NB4 (cell line): ENCODE data around the gene SERPINE2.
A peak's percentile ranks its signal among the peaks of the same experiment; 100 is the strongest.

ENCODE experiments used
- MYC ChIP-seq: IDR thresholded peaks from 2 replicates; pipeline ENCODE4 v1.6.1; 2011; ENCODE audit warnings: low read depth, low read length
- POLR2A ChIP-seq: IDR thresholded peaks from 2 replicates; pipeline ENCODE4 v1.6.1; 2011; ENCODE audit warnings: mild to moderate bottlenecking; ENCODE audit not compliant: insufficient read length; ENCODE audit errors: extremely low read depth
- TF ChIP-seq, protein P1 (sequence below): IDR thresholded peaks from one replicate; pipeline ENCODE4 v1.5.1; 2012; ENCODE audit warnings: low read depth, low read length
- TF ChIP-seq, protein P2 (sequence below): IDR thresholded peaks from 2 replicates; pipeline ENCODE4 v1.6.1; 2011; ENCODE audit warnings: low read depth, low read length

DNA sequence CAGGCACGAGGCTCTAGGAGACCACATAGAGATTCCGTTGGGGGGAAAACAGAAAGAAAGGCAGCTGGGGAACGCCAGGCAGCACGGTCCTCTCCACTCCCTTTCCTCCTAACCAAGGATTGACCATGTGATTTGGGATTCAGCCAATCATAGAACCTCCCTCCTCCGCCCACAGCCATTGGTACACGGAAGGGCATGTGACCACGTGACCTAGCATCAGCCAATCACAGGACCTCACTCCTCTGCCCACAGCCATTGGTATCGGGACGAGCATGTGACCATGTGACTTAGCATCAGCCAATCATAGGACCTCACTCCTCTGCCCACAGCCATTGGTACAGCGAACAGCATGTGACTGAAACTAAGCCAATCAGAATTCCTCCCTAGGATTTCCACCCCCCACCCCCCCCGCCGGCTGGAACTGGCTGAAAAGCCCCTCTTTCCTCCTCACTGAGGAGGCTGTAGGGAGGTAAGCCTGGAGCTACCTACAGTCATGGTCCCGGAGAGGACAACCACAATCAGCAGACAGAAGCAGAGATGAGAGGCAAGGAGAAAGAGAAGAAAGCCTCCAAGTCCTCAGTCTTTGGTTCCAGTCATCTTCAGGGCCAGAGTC lies 7.6 kb downstream of the SERPINE2 start:
- TF ChIP-seq, protein P1, sequence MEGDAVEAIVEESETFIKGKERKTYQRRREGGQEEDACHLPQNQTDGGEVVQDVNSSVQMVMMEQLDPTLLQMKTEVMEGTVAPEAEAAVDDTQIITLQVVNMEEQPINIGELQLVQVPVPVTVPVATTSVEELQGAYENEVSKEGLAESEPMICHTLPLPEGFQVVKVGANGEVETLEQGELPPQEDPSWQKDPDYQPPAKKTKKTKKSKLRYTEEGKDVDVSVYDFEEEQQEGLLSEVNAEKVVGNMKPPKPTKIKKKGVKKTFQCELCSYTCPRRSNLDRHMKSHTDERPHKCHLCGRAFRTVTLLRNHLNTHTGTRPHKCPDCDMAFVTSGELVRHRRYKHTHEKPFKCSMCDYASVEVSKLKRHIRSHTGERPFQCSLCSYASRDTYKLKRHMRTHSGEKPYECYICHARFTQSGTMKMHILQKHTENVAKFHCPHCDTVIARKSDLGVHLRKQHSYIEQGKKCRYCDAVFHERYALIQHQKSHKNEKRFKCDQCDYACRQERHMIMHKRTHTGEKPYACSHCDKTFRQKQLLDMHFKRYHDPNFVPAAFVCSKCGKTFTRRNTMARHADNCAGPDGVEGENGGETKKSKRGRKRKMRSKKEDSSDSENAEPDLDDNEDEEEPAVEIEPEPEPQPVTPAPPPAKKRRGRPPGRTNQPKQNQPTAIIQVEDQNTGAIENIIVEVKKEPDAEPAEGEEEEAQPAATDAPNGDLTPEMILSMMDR: no peak
- TF ChIP-seq POLR2A: no peak
- TF ChIP-seq, protein P2, sequence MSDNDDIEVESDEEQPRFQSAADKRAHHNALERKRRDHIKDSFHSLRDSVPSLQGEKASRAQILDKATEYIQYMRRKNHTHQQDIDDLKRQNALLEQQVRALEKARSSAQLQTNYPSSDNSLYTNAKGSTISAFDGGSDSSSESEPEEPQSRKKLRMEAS: peak; percentile 14; the same call in 1 of the 2 replicates
- TF ChIP-seq MYC: no peak
